ENCODE measurements around the gene PHPT1.
"Not testable (repeated sequence)": the region's sequence is repeated elsewhere in the genome, so short reads cannot be mapped to it uniquely, and the experiment has no call there.

The PHPT1 gene

GRCh38 chr9:136863623-136864273 lies 14.5 kb downstream of the PHPT1 start:
- no peak overlapping the region for H3K4me3 ChIP-seq (ENCODE audit: low read length)
- no peak for TF ChIP-seq ZNF274 (IDR thresholded peaks at IDR 0.05; ENCODE audit: low read depth, low read length)

- TF ChIP-seq ZNF274 (IDR thresholded peaks at IDR 0.05; ENCODE audit: low read depth, low read length): no peak
- H3K4me3 ChIP-seq (ENCODE audit: low read length): peak overlapping the region; percentile 83
These were observed 16.0 kb downstream of the PHPT1 start for GRCh38 chr9:136865041-136865767.

GRCh38 chr9:136865768-136866103 lies 16.5 kb downstream of the PHPT1 start:
- no peak for TF ChIP-seq ZNF274 (IDR thresholded peaks at IDR 0.05; ENCODE audit: low read depth, low read length)
- H3K4me3 ChIP-seq (ENCODE audit: low read length): peak overlapping the region; percentile 83

- H3K4me3 ChIP-seq (ENCODE audit: low read length): peak overlapping the region; percentile 75
These were observed 17.8 kb downstream of the PHPT1 start for GRCh38 chr9:136866898-136867421.

- no peak overlapping the region for H3K4me3 ChIP-seq (ENCODE audit: low read length)
- TF ChIP-seq ZNF274 (IDR thresholded peaks at IDR 0.05; ENCODE audit: low read depth, low read length): no peak
These were observed 18.3 kb downstream of the PHPT1 start for GRCh38 chr9:136867480-136867879.

GRCh38 chr9:136867917-136868316 lies 18.7 kb downstream of the PHPT1 start:
- H3K4me3 ChIP-seq (ENCODE audit: low read length): no peak overlapping the region
- TF ChIP-seq ZNF274 (IDR thresholded peaks at IDR 0.05; ENCODE audit: low read depth, low read length): no peak

- no peak overlapping the region for H3K4me3 ChIP-seq (ENCODE audit: low read length)
- TF ChIP-seq ZNF274 (IDR thresholded peaks at IDR 0.05; ENCODE audit: low read depth, low read length): no peak
These were observed 19.4 kb downstream of the PHPT1 start for GRCh38 chr9:136868644-136869043.

GRCh38 chr9:136869611-136870010 lies 20.4 kb downstream of the PHPT1 start:
- H3K4me3 ChIP-seq (ENCODE audit: low read length): not testable (repeated sequence)

- TF ChIP-seq ZNF274 (IDR thresholded peaks at IDR 0.05; ENCODE audit: low read depth, low read length): no peak
These were observed 25.9 kb downstream of the PHPT1 start for GRCh38 chr9:136875155-136875554.

GRCh38 chr9:136876476-136876875 lies 27.3 kb downstream of the PHPT1 start:
- TF ChIP-seq ZNF274 (IDR thresholded peaks at IDR 0.05; ENCODE audit: low read depth, low read length): no peak
- no peak overlapping the region for H3K4me3 ChIP-seq (ENCODE audit: low read length)

More at GRCh38 chr9:136875155-136875554, 25.9 kb downstream of the PHPT1 start:
- no peak overlapping the region for H3K4me3 ChIP-seq (ENCODE audit: low read length)

GRCh38 chr9:136880651-136881050 lies 31.4 kb downstream of the PHPT1 start:
- no peak overlapping the region for H3K4me3 ChIP-seq (ENCODE audit: low read length)
- TF ChIP-seq ZNF274 (IDR thresholded peaks at IDR 0.05; ENCODE audit: low read depth, low read length): no peak

GRCh38 chr9:136881691-136882108 lies 32.5 kb downstream of the PHPT1 start:
- TF ChIP-seq ZNF274 (IDR thresholded peaks at IDR 0.05; ENCODE audit: low read depth, low read length): no peak
- peak overlapping the region; percentile 44; the same call in 1 of the 2 replicates for H3K4me3 ChIP-seq (ENCODE audit: low read length)

- H3K4me3 ChIP-seq (ENCODE audit: low read length): peak overlapping the region; percentile 44; the same call in 1 of the 2 replicates
These were observed 33.1 kb downstream of the PHPT1 start for GRCh38 chr9:136882109-136882946.

GRCh38 chr9:136882947-136883283 lies 33.7 kb downstream of the PHPT1 start:
- not testable (repeated sequence) for H3K4me3 ChIP-seq (ENCODE audit: low read length)

More at GRCh38 chr9:136882109-136882946, 33.1 kb downstream of the PHPT1 start:
- TF ChIP-seq ZNF274 (IDR thresholded peaks at IDR 0.05; ENCODE audit: low read depth, low read length): no peak

GRCh38 chr9:136883670-136884069 lies 34.5 kb downstream of the PHPT1 start:
- not testable (repeated sequence) for H3K4me3 ChIP-seq (ENCODE audit: low read length)

All from GM08714 (cell line).